Cardiac fibroblast (primary cell): ENCODE measurements around the gene ABCG1.

ENCODE experiments used
- DNase-seq, 2 donors: peaks; one replicate each; pipeline versions ENCODE4 v3.0.0 to v3.0.0-alpha.2; 2010; ENCODE audit warnings: low read depth in 2 of 2
- H3K4me3 ChIP-seq, 2 donors: replicated peaks in 1 of 2; 1 replicate in 1 of 2; 2 replicates in 1 of 2; pipeline ENCODE4 v1.5.1; 2011; ENCODE audit warnings: low read depth in 2 of 2, low read length in 2 of 2, mild to moderate bottlenecking in 2 of 2, moderate library complexity in 1 of 2
- TF ChIP-seq, protein P1 (sequence below): IDR thresholded peaks from one replicate; pipeline ENCODE4 v1.5.1; 2011; ENCODE audit warnings: low read depth, mild to moderate bottlenecking, low read length, inconsistent platforms

Gene ABCG1

GRCh38 chr21:42232176-42232825 is 13.4 kb downstream of the ABCG1 start:
- DNase-seq, result no peak
- no peak overlapping the region for H3K4me3 ChIP-seq
- TF ChIP-seq, protein P1, sequence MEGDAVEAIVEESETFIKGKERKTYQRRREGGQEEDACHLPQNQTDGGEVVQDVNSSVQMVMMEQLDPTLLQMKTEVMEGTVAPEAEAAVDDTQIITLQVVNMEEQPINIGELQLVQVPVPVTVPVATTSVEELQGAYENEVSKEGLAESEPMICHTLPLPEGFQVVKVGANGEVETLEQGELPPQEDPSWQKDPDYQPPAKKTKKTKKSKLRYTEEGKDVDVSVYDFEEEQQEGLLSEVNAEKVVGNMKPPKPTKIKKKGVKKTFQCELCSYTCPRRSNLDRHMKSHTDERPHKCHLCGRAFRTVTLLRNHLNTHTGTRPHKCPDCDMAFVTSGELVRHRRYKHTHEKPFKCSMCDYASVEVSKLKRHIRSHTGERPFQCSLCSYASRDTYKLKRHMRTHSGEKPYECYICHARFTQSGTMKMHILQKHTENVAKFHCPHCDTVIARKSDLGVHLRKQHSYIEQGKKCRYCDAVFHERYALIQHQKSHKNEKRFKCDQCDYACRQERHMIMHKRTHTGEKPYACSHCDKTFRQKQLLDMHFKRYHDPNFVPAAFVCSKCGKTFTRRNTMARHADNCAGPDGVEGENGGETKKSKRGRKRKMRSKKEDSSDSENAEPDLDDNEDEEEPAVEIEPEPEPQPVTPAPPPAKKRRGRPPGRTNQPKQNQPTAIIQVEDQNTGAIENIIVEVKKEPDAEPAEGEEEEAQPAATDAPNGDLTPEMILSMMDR, result no peak

DNA sequence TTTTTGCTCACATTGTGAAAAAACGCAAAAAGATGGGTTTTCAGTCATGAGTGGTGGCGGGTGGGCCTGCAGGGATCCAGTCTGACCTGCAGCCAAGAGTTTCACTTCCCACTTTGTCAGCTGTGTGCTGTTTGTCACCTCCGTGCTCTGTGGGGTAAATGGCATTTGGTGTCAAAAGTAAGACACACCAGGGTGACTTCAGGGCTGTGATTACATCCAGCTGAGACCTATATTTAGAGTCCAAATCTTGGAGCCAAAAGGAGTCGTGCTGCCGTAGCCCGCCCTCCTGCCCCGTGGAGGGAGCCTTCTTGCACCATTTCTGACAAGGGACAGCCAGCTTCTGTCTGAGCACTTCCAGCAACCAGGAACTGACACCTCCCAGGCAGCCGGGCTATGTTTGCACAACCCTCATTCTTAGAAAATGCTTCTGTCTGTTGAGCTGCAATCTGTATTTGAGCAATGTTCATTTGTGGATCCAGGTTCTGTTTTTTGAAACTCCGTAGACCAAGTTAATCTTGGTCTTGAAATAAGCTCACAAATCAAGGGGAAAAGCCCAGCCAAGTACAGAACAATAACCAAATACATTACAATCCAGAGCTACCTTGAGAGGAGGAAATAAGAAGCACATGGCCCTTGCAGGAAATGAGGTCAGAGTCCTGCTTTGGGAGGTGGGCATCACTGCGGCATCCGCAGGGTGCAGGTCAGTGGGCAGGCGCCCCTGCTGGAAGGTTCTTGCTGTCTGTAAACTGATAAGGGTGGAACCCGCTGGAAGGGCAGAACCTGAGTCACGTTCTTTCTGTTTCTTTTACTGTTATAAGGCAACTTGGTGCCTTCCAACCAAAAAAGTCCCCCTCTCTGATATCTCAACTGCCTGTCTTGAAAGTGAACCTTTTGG is 14.4 kb downstream of the ABCG1 start:
- peak; percentile 58 to 77 for DNase-seq

GRCh38 chr21:42234041-42234440 is 15.1 kb downstream of the ABCG1 start:
- no peak overlapping the region for H3K4me3 ChIP-seq
- TF ChIP-seq, protein P1, result no peak
- DNase-seq, result no peak

More for the DNA sequence above, 14.4 kb downstream of the ABCG1 start:
- H3K4me3 ChIP-seq, result no peak overlapping the region
- TF ChIP-seq, protein P1, result peak; percentile 24

DNA sequence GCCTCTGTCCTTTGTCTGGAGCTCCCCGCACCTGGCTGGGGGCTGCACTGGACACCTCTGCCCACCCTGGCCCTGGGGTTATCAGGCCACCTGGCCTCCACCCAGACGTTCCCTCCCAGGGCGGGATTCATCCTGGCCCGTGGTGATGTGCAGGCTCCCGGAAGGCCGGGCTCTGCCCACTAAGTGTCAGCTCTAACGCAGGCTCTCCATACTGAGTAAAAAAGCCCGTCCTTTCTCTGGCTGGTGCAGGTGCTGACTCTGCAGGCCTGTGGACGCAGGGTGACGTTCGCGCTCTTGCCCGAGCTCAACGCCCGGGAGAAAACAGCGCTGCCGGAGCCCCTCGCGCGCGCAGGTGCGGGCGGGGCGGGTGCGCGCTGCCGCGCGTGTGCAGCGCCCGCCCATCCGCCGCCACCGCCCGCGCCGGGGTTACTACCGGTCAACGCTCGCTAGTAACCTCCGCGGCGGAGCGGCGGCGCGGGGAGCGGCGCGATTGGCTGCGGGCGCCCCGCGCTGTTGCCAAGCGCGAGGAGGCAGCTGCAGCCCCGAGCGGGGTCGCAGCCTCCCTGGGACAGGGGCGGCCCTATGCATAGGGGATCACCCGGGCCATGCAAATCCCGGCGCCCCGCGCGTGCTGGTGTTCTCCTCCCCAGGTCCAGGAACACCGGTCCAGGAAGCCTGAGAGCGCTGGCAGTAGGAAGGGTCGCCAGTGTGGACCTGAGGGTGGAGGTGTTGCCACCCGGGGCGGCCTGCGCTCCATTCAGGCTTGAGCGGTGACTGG is 15.7 kb downstream of the ABCG1 start:
- H3K4me3 ChIP-seq, result peak overlapping the region; percentile 43 to 51
- TF ChIP-seq, protein P1, result no peak
- peak; percentile 34 to 36 for DNase-seq

- DNase-seq, result no peak
- H3K4me3 ChIP-seq, result no peak overlapping the region
- TF ChIP-seq, protein P1, result no peak
These were observed 16.7 kb downstream of the ABCG1 start for GRCh38 chr21:42235593-42235992.

DNA sequence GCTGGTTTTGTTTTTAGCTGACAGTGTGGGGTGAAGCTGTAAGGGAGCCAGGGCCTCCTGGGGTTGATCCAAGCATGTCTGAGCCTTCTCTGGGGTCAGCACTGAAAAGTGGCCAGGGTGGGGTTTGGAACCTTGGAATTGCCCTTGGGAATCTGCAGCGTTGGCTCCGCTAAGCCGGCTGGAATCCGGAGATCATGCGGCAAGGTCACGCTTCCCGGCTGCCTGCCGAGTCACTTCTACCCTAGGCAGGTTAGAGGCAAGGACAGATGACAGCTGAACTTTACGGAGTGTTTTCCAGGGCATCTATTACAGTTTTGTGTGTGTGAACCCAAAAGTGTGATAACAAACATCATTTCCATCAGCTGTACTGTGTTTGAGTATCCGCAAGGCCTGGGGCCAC is 17.1 kb downstream of the ABCG1 start:
- TF ChIP-seq, protein P1, result no peak
- no peak overlapping the region for H3K4me3 ChIP-seq
- no peak for DNase-seq
